HG03159 (cell line): ENCODE measurements around the gene DNM2.

Experiments
- ATAC-seq: cut with Tn5 transposase; IDR thresholded peaks from one replicate; pipeline ENCODE4 v1.9.1; 2021; ENCODE audit warnings: mild to moderate bottlenecking, moderate library complexity; ENCODE audit not compliant: unreplicated experiment

Gene DNM2

DNA sequence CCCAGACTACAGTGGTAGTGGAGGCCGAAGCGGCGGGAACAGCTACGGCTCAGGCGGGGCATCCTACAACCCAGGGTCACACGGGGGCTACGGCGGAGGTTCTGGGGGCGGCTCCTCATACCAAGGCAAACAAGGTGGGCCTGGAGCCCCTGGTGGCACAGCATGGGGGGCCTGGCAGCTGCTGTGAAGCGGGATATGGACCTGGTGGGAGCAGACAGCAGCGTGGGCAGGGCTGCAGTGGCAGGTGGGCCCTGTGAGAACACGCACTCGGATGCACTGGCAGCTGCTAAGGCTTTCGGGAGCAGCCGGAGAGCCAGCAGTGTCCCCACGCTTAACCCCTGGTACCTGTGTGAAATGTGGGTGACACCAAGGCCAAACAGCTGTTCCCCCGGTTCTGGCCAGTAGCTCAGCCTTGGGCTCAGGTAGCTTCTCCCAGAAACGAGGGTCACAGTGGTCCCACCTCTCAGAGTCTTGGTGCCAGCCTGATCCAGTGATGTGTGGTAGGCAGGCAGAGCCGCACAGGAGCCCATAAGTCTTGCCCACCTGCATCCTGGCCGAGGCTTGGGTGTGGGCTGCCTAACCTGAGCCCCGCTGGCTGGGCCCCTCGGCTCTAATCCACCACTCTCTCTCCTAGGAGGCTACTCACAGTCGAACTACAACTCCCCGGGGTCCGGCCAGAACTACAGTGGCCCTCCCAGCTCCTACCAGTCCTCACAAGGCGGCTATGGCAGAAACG is 29.2 kb upstream of the DNM2 start:
- no peak for ATAC-seq

- ATAC-seq, result no peak
These were observed 27.5 kb upstream of the DNM2 start for GRCh38 chr19:10690341-10690781.

DNA sequence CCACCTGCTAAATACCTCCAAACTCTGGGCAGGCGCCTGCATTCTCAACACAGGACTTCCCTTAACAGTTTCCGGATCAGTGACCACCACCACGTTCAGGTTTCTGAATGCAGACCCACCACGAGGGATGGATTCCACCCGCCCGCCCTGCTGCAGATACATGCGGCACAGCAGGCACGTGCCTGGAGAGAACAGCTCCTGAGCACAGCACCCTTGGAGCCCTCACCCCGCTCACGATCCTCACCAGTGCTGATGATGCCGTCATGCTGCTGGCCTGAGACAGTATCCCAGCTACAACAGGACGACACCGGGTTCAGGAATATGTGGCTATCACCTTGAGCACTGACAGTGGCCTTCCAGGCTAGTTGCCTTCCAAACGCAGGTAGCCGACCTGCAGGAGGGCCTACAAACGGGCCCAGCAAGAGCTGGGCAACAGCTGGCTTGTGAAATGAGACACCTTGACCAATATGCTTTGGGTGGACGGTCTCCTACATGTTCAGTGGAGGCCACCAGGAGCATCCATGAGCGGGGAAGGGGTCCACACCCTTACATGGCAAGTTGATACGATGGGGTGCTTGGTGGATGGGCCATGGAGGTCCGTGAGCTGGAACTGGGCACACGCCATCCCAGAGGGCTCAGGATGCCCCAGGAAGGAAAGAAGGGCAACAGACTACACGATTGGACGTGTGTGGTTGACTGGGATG is 26.5 kb upstream of the DNM2 start:
- ATAC-seq, result no peak

DNA sequence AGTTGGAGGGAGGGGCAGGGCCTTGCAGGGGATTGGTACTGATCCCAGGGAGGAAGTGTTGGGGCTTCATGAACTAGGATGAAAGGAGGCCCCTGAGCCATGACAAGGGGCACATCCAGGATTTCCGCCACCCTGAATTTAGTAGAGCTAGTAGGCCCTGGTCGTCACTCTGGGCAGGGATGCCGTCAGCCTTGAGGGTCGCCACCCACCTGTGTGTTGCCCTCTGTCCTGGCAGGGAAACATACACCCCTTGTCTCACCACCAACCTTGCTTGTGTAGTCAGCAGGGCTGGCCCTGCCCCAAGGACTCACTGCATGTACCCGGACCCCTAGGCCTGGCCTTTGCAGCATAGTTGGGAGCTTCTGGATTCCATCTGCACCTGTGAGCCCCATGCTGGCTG is 26.0 kb upstream of the DNM2 start:
- no peak for ATAC-seq

DNA sequence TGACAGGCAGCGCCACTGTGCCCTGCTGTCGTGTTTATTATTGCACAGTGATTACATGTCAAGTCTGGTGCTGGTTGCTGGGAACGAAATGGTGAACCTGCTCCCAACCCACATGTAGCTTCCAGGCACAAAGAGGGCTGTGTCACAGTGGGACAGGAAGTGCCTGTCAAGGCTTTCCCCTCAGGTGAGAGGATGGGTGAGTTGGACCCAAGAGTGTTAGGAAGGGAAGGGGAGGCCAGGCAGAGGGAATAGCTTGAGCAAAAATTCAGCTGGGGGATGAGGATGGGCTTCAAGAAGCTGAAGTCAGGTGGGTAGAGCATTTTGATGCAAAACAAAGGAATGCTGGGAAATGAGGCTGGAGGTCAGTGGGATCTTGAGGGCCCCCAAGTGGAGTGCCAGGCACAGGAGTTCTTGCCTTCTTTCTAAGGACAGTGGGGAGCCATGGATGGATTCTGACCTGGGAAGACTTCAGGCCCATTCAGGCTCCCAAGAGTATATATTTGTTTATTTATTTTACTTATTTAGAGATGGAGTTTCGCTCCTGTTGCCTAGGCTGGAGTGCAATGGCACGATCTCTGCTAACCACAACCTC is 25.1 kb upstream of the DNM2 start:
- no peak for ATAC-seq

DNA sequence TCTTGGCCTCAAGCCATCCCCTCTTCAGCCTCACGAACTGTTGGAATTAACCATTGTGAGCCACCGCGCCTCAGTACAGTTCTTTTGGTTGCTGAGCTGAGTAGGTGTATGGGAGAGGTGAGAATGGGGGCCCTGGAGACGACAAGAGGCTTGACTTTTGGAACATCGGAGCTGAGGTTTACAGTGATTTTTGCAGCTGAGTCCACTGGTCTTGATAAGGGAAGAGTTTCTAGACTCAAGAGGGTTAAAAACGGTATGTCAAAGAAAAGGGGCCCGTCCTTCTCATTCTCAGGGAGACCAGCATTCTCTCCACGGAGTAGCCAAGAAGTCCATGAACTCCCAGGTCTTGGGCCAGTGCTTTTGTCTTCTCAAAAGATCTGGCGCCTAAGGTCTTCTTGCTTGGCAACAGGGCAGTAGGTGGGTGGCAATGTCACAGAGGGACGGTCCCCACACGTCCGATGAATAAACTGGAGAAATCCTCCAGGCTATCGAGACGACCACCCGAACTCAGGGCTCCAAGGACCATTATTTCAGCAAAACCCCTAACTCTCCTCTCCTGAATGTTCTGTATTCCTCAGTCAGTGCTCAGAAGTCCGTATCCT is 23.1 kb upstream of the DNM2 start:
- no peak for ATAC-seq

DNA sequence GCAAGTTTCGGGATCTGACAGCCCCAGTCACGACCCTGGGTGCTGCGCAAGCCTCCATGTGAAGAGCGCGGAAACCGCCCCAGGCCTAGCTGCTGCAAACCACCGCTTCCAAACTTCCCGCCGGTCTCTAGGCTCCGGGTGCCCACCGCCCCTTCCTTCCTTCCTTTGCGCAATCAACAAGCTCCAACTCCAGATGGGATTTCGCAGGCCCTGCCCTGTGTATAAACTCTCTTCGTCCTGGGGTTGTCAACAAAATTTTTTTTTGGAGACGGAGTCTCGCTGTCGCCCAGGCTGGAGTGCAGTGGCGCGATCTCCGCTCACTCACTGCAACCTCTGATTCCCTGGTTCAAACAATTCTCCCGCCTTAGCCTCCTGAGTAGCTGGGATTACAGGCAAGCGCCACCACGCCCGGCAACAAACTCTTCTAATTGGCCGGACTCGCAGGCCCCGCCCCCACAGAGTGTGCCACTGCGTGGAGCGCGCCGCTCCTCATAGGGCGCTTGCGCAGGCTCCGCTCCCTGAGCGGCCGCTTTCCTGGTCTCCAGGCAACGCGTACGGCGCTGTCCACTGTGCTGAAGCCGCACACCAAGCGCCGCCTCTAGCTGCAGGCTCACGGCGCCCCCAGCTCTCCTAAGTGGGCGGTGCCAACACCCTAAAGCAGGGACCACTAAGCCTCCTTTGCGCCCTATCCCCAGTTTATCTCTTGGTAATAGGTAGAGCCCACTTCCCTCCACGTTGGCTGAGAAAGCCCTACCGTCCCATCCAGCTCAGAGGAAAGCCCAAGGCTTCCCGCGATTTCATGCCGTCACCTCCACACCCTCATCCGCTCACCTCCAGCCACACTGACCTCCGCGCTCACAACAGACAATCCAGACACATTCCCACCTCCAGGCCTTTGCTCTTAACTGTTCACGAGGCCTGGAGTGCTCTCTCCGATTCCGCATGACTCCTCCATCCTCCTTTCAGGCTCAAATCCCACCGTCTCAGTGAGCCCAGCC is 22.2 kb upstream of the DNM2 start:
- peak; percentile 66 for ATAC-seq

DNA sequence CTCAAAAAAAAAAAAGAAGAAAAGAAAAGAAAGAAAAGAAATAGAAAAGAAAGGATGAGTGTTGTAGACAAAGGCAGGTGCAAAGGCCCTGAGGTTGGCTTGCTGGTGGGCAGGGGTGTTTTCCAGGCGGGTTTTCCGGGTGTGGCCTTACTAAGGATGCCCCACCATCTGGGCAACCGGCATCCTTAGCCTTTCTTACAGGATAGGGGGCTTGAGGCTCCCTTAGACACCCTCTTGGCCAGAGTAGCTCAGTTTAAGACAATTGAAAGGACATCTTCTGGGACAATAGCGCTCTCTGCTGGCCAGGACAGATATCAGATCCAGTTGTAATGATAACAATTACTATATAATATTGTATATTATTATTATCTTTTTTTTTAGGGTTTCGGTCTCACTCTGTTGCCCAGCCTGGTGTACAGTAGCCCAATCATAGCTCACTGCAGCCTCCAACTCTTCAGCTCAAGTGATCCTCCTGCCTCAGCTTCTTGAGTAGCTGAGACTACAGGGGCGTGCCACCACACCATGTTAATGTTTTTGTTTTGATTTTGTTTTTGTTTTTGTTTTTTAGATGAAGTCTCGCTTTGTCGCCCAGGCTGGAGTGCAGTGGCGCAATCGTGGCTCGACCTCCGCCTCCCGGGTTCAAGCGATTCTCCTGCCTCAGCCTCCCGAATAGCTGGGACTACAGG is 18.1 kb upstream of the DNM2 start:
- no peak for ATAC-seq

GRCh38 chr19:10701955-10702525 is 15.8 kb upstream of the DNM2 start:
- no peak for ATAC-seq

GRCh38 chr19:10706990-10707389 is 10.9 kb upstream of the DNM2 start:
- ATAC-seq, result no peak

GRCh38 chr19:10707440-10707839 is 10.4 kb upstream of the DNM2 start:
- no peak for ATAC-seq

GRCh38 chr19:10708291-10708690 is 9.6 kb upstream of the DNM2 start:
- ATAC-seq, result no peak

GRCh38 chr19:10712045-10712444 is 5.8 kb upstream of the DNM2 start:
- no peak for ATAC-seq

DNA sequence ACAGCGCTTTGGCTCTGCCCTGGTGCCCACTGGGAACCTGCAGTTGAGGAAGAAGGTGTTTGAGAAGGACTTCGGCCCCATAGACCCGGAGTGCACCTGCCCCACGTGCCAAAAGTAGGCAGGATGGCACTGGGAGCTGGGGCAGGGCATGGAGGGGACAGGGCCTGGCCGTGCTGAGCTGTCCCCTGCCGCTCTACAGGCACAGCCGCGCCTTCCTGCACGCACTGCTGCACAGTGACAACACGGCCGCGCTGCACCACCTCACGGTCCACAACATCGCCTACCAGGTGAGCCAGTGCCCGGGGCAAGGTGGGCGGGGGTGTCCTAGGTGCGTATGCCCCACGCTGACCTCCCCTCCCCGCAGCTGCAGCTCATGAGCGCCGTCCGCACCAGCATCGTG is 5.1 kb upstream of the DNM2 start:
- ATAC-seq, result no peak

- no peak for ATAC-seq
These were observed 4.6 kb upstream of the DNM2 start for GRCh38 chr19:10713317-10713716.

- ATAC-seq, result no peak
These were observed 874 bp upstream of the DNM2 start for GRCh38 chr19:10717054-10717355.

DNA sequence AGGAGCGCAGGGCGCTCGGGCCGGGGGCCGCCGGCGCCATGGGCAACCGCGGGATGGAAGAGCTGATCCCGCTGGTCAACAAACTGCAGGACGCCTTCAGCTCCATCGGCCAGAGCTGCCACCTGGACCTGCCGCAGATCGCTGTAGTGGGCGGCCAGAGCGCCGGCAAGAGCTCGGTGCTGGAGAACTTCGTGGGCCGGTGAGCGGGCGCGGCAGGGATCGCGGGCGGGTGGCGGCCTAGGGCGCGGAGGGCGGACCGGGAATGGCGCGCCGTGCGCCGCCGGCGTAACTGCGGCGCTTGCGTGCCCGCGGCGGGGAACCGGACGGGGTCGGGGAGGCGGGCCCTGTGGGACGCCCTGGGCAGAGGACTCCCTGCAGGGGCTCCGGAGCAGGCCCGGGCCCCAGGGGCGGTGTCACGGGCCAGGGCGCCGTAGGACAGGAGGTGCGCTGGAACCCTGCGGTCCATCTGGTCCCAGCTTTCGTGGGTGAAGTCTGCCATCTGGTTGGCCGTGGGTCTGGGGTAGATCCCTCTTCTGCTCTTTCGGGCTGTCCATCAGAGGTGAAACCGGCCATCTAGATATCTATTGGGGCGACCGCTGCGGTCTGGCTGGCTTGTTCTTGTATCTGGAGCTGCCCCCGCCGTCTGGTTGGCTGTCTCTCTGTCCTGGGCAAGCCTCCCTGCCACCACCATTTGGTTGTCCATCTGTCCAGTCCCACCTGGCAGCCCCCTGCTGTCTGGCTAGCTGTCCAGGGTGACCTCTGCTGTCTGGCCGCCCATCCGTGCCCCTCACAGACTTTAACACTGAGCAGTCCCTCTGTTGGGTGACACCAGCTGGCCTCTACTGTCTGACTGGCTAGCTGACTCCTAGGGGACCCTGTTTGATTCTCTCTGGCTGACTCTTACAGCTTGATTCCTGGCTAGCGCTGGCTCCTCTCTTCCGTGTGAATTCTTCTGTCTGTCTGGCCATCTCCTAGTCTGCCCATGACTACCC is 622 bp downstream of the DNM2 start:
- no peak for ATAC-seq

GRCh38 chr19:10719466-10719961 is 1.6 kb downstream of the DNM2 start:
- no peak for ATAC-seq
